GM11168 (cell line): ENCODE results near the gene LRRC26.

Source experiments
- in situ Hi-C: fragments of 300-500 bp; cut with MboI; formaldehyde crosslinking; loops from one replicate; pipeline ENCODE4 v1.12.0; 2022; ENCODE audit warnings: low sequenced_read_pairs; ENCODE audit not compliant: unreplicated experiment

LRRC26 gene

DNA sequence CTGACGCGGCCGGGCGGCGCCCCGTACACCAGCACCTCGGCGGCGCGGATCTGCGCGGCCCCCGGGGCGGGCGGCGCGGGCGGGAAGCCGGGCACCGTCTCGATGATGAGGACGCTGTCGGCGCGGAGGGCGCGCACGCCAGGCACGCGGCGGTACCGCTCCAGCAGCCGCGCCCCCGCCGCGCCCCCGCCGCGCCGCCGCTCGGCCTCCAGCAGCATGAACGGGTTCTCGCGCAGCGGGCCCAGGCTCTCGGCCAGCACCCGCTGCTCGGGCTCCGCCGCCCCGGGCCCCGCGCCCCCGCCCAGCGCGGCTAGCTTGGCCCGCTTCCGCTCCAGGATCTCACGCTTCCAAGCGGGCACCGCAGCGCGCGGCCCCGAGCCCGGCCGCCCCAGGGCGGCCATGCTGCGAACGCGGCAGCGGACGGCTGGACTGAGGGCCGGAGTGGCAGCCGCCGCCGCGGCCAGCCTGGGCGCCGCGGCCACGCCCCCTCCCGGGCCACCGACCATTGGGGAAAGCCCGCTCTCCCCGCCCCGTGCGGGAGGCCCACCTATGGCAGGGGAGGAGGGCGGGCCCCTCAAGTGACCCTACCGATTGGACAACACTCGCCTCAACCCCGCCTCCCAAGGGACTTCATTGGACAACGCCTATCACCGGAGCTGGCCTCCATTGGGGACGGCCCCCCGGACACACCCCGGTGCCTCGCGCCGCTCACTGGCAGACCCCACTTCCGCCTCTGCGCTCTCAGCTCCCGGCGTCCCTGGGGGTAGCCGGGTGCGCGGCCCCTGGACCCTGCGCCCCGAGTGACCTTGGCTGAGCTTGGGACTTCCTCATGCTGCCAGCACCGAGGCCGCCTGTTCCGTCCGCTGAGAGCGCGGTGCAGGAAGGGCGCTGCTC, 30.7 kb upstream of the LRRC26 start, which contains the start of gene TPRN:
Gene TPRN, minus strand, starts transcription at position 431 of the 894 bp plus-strand sequence. Its CDS starts 30 bp downstream, at position 401.
- in situ Hi-C loops: no loop called here

- in situ Hi-C loops: no loop called here
Observed at GRCh38 chr9:137199411-137200121, 29.7 kb upstream of the LRRC26 start.

DNA sequence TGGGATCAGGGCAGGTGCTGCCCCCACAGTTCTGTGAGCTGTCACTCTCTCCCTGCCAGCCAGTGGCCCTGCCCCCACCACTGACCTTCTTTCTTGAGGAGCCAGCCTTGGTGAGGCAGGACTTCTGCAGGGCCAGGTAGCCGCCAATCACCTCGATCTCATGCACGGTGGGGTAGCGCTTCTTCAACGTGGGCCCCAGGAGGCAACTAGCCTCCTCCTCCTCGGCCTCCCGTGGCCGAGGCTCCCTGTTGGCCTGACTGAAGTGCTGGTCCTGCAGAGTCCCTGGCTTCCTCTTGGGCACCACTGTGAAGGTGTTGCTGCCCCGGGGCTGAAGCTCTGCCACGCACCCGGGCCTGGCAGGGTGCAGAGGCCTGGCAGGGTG, 29.0 kb upstream of the LRRC26 start:
- in situ Hi-C loops: no loop called here

GRCh38 chr9:137198051-137198901, 28.4 kb upstream of the LRRC26 start:
- in situ Hi-C loops: no loop called here

GRCh38 chr9:137195525-137196220, 25.8 kb upstream of the LRRC26 start:
- in situ Hi-C loops: no loop called here

DNA sequence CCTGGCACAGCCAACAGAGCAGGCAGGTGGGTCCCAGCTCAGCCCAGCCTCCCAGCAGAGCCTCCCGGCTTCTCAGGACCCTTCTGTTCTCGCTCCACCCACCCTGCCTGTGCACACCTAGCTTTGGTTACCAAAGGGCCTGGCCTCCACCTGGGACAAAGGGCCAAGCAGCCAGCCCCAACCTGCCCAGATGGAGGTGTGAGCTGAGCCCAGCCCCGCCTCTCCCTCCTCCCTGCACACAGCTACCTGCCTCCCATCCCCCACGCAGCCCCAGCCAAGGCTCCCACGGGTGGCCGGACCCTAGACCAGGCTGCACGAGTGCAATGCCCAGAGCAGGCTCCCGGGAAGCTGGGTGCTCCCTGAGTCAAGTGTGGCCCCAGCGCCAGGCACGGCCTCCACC, 25.1 kb upstream of the LRRC26 start:
- in situ Hi-C loops: no loop called here

DNA sequence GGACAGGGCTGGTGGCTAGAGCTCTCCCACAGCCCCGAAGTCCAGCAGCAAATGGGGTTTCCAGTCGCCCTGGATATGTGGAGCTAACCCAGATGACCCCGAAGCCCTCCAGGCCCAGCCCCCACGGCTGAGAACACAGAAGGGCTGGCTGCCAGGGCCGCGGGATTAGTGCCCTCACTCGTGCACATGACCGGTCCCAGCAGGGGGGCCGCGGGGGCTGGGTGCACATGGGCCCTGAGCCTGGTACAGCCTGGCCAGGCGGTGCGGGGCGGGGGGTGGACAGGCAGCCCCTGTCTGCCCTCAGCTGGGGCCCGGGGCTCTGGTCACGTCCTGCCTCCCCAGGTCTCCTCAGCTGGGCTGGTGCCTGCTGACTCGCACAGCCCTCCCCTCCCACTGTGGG, 24.5 kb upstream of the LRRC26 start:
- in situ Hi-C loops: no loop called here

DNA sequence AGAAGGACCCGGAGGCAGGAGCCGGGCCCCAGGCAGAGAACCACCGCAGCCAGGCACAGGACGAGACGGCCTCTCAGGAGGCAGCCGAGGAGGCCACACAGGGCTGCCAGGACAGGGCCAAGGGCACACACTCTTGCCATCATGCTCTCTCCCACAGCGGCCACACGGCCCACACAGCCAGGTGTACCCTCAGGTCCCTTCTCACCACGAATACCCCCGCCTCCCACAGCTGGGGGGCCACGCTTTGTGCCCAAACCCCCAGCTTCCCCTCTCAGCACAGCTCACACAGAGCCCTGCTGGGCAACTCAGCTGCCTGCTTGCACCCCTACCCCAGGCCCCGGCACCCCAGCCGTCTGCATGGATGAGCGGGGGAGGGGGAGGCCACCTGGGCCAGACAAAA, 23.9 kb upstream of the LRRC26 start:
- in situ Hi-C loops: no loop called here

GRCh38 chr9:137192859-137193258, 23.0 kb upstream of the LRRC26 start:
- in situ Hi-C loops: no loop called here

GRCh38 chr9:137192448-137192780, 22.6 kb upstream of the LRRC26 start:
- in situ Hi-C loops: no loop called here

- in situ Hi-C loops: no loop called here
Observed at GRCh38 chr9:137191691-137192447, 22.0 kb upstream of the LRRC26 start.

- in situ Hi-C loops: no loop called here
Observed at GRCh38 chr9:137191245-137191644, 21.4 kb upstream of the LRRC26 start.

DNA sequence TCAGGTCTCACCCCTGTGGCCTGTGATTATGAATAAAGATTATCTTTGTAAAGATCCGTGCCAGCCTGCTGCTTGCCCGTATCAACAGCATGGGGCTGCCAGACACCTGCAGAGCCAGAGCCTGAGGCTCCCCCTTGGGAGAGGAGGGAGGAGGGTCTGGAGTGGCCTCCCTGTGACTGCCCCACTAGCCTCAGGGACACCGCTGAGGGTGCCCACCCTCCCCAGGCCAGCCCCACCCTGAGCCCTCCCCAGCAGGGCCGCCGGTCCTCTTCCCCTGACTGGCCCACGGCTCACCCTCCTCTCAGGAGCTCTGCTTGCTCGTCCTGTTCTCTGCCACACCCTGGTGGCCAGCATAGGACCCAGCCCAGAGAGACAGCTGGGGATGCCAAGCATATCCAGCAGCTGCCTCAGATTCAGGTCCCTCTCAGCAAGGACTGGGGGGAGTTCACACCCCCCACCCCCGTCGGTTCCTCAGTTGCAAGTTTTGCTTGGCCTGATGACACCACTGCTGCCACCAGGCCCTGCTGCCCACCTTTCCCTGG, 20.5 kb upstream of the LRRC26 start:
- in situ Hi-C loops: no loop called here

DNA sequence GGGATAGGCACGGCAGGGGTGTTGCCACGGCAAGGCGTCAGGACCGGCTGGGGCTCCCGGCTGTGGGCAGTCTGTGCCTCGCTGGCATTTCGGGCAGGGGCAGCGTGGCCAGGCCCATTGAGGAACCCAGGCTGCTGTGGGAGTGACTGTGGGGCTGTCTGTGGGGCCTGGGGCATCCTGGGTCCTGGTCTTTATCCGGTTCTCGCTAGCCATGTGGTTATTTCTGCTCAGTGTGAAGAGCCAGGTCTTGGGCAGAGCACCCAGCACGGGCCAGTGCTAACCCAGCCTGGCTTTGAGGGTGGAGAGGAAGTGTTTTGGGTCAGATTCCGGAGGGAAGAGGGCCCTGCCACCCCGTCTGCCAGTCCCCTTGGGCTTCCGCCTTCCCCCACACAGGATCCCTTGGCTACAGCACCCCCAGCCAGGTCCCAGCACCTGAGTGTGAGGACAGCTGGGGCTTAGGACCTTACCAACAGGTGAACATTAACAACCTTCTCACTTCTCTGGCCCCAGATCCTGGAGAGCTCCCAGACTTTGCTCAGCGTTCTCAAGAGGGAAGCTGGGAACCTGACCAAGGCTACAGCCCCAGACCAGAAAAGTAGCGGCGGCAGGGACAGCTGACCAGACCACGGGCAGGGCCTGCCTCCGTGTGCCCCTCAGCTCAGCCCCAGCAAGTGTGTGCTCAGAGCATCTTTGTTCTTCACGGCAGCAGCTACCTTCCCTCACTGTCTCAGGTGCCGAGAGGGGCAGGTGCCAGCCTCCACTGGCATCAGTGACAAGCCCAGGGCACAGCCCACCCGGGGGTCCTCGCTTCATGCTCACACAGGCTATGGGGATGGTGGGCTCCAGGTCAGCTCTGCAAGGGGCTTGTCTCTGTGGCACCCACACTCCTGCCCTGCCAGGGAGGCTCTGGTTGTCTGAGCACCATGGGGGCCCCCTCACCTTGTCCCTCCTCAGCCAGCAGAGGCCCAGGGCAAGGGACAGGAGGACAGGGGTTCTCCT, 19.7 kb upstream of the LRRC26 start:
- in situ Hi-C loops: no loop called here

DNA sequence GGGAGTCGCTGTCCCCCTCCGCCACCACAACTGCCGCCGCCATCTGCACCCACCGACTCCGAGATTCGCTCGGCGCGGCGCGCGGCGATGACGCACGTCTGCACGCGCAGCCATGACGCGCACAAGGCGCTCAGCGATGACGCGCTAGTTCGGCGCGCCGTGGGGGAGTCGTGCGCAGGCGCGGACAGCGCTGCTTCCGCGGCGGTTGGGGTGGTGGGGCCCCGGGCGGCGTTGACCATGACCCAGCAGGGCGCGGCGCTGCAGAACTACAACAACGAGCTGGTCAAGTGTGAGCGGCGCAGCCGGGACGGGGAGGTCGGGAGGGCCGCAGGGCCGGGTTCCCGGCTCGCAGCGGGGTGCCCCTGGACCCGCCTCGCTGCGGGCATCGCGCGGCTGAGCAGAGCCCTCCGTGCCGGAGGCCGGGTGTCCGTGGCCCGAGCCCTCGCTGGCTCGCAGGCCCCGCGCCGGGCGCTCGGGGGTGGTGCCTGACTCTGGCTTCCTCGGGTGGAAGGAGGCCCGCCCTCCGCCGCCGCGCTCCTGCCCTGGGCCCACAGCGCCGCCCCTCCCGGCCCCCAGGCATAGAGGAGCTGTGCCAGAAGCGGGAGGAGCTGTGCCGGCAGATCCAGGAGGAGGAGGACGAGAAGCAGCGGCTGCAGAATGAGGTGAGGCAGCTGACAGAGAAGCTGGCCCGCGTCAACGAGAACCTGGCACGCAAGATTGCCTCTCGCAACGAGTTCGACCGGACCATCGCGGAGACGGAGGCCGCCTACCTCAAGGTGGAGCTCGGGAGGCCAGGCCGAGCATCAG, 18.8 kb upstream of the LRRC26 start, which contains the start of the genes ANAPC2 and SSNA1:
Gene ANAPC2, minus strand, starts transcription at position 71 of the 807 bp plus-strand sequence. Its CDS starts 28 bp downstream, at position 43.
Gene SSNA1, plus strand, starts transcription at position 187 of the 807 bp plus-strand sequence. Its CDS starts 51 bp downstream, at position 238.
- in situ Hi-C loops: no loop called here

- in situ Hi-C loops: no loop called here
Observed at GRCh38 chr9:137188086-137188489, 18.2 kb upstream of the LRRC26 start.

GRCh38 chr9:137187386-137187785, 17.5 kb upstream of the LRRC26 start:
- in situ Hi-C loops: no loop called here
